Fibroblast of the aortic adventitia (primary cell): ENCODE data around the gene ALX4. TPM values are rescaled to one million over a fixed set of nuclear protein-coding genes. Genes with fewer than 3 reads are reported as not detected.

ENCODE experiments used
- DNase-seq: peaks from one replicate; pipeline ENCODE4 v3.0.0-alpha.2; 2010; ENCODE audit warnings: low read depth
- H3K4me3 ChIP-seq: 2 replicates; pipeline ENCODE4 v1.5.1; 2011; ENCODE audit warnings: low read depth, mild to moderate bottlenecking, control low read depth, low read length, moderate library complexity
- CTCF ChIP-seq: IDR thresholded peaks from 2 replicates; pipeline ENCODE4 v1.5.1; 2011; ENCODE audit warnings: mild to moderate bottlenecking, low read length, control low read depth, inconsistent platforms; ENCODE audit not compliant: insufficient read depth
- total RNA-seq: library from RNA; depleted of rRNA; stranded (reverse); fragments of >200 nt; gene quantifications from 2 replicates; pipeline ENCODE4 v1.2.3, GENCODE V29; 2012; ENCODE audit warnings: low replicate concordance

The ALX4 gene
- total RNA-seq, 1 donor: not detected

GRCh38 chr11:44316659-44317240 lies 6.8 kb upstream of the ALX4 start:
- H3K4me3 ChIP-seq: peak overlapping the region; percentile 25
- peak; percentile 4 for TF ChIP-seq CTCF
- DNase-seq: no peak

- peak; percentile 13 for TF ChIP-seq CTCF
- H3K4me3 ChIP-seq: peak overlapping the region; percentile 22
- no peak for DNase-seq
Observed at GRCh38 chr11:44315947-44316658, 6.2 kb upstream of the ALX4 start.

- TF ChIP-seq CTCF: no peak
- no peak overlapping the region for H3K4me3 ChIP-seq
- DNase-seq: no peak
Observed at GRCh38 chr11:44314733-44315132, 4.8 kb upstream of the ALX4 start.

- no peak overlapping the region for H3K4me3 ChIP-seq
- TF ChIP-seq CTCF: no peak
- DNase-seq: peak; percentile 64
Observed at GRCh38 chr11:44313761-44314489, 4.0 kb upstream of the ALX4 start.

- no peak for TF ChIP-seq CTCF
- DNase-seq: no peak
- H3K4me3 ChIP-seq: no peak overlapping the region
Observed at GRCh38 chr11:44312876-44313275, 2.9 kb upstream of the ALX4 start.

- DNase-seq: no peak
- TF ChIP-seq CTCF: no peak
- no peak overlapping the region for H3K4me3 ChIP-seq
Observed at GRCh38 chr11:44311339-44312261, 1.7 kb upstream of the ALX4 start.
